OCI-LY7 (cell line): ENCODE results near the gene PLXNA1.

Source experiments
- CTCF ChIP-seq: fragments of 200-600 bp; sonication (generic); conservative IDR thresholded peaks from 2 replicates; pipeline ENCODE4 v1.5.1; 2014; ENCODE audit warnings: mild to moderate bottlenecking, antibody characterized with exemption, low read length, moderate library complexity, mixed read lengths
- EZH2phosphoT487 ChIP-seq: fragments of 200-600 bp; sonication (generic); IDR thresholded peaks from 2 replicates; pipeline ENCODE4 v1.6.1; 2018; ENCODE audit warnings: low read depth, borderline replicate concordance, mild to moderate bottlenecking, mixed run types, antibody characterized with exemption, low read length, moderate library complexity, mixed read lengths

DNA sequence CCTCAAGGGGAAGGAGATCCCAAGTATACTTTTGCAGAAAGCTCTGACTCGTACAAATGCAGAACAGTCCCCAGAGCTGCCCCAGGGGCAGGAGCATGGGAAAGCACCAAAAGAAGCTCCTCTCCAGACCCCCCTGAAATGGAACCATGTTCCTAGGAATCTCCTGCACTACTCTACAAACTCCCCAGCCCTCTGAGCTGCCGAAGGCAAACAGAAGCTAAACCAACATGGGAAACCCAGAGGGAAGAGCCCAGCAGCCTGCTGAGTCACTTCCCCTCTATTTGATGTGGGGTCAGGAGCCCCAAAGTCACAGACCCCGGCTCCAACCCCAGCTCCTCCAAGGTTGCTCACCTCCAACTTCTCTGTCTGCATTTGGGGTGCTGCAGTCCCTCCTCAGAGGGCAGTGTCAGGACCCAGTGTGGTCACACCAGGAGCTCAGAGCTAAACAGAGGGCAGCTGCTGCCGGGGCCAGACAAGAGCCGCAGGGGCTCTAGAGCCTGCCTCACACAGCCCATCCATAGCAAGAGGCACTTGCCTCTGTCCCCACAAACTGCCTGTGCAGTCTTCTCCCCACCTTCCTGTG, 3.8 kb upstream of the PLXNA1 start:
- TF ChIP-seq CTCF (no peak), EZH2phosphoT487 (no peak)
